Right ventricle myocardium inferior (tissue), 1 donor: ENCODE data around the gene FHIT. TPM values are rescaled to one million over a fixed set of nuclear protein-coding genes. Genes with fewer than 3 reads are reported as not detected.

Experiments
- ATAC-seq: fragments of 200-7000 bp; cut with Tn5 transposase; one replicate; pipeline ENCODE4 v1.9.1; 2020; ENCODE audit warnings: mild to moderate bottlenecking, moderate library complexity
- DNase-seq: peaks from one replicate; pipeline ENCODE4 v3.0.0; 2021; ENCODE audit errors: missing footprints
- intact Hi-C: fragments of 100-400 bp; cut with DNase I; formaldehyde crosslinking; loops from one replicate; pipeline ENCODE4 v1.11.0; 2022
- total RNA-seq: library from RNA; stranded (reverse); fragmentation: NEBNext Ultra II Directional; extraction: Animal tissue kit (Norgen Biotek cat#: 25700); gene quantifications from one replicate; pipeline ENCODE4 v1.2.1, GENCODE V29; 2021
- donor health status: DM: no; HTN: yes; CAD: no; lungs with severe emphysema.

The FHIT gene
- total RNA-seq, 1 donor from 2014 or later = 24.5 TPM

DNA sequence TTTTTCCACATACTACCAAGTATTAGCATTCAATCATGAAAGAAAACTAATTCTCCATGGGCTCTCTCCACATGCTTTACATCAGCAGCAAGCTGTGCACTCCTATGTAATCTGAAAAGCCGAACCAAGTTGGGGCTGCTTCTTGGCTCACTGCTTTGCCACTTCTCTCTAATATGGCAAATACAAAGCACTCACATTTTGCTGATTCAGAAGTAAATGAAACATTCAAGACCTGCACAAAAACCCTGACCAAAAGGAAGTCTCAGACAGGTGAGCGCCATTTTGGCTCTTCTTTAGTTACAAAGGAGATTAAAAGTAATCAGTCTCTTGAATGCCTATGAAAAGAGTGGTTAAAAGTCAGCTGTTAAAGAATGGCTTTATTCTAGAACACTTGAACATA is 915.2 kb downstream of the FHIT start:
- ATAC-seq (no peak), DNase-seq (no peak)
- intact Hi-C loops = no loop called here

DNA sequence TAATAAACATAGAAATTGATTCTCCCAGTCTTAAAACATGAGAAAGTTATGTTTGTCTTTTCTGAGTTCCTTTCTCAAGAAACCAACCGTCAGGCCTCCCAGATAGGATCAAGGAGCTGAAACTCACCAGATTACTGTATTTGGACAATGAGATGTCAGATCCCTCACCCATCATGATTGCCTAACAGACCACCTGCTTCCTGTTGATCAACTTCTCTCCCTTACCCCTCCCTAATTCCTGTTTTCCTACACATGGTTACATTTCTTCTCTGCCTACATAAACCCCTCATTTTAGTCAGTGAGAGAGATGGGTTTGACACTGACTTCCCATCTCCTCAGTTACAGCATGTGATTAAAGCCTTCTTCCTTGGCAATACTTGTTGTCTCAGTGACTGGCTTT is 917.5 kb downstream of the FHIT start:
- ATAC-seq = no peak
- intact Hi-C loops = no loop called here

GRCh38 chr3:60330107-60330506 is 921.1 kb downstream of the FHIT start:
- ATAC-seq = no peak
- no peak for DNase-seq
- intact Hi-C loops = no loop called here

More for the DNA sequence above, 917.5 kb downstream of the FHIT start:
- DNase-seq = no peak

GRCh38 chr3:60325610-60326170 is 925.6 kb downstream of the FHIT start:
- ATAC-seq (no peak), DNase-seq (no peak)
- intact Hi-C loops = no loop called here

- DNase-seq (no peak), ATAC-seq (no peak)
- intact Hi-C loops = no loop called here
Measured at GRCh38 chr3:60323651-60324050, 927.6 kb downstream of the FHIT start.

- intact Hi-C loops = no loop called here
- ATAC-seq (no peak), DNase-seq (no peak)
Measured at GRCh38 chr3:60323180-60323579, 928.1 kb downstream of the FHIT start.

- intact Hi-C loops = no loop called here
- DNase-seq (no peak), ATAC-seq (no peak)
Measured at GRCh38 chr3:60322298-60322856, 928.9 kb downstream of the FHIT start.

- DNase-seq (no peak), ATAC-seq (no peak)
- intact Hi-C loops = no loop called here
Measured at GRCh38 chr3:60319179-60319858, 931.9 kb downstream of the FHIT start.

GRCh38 chr3:60316121-60316797 is 935.0 kb downstream of the FHIT start:
- DNase-seq (no peak), ATAC-seq (no peak)
- intact Hi-C loops = no loop called here

- intact Hi-C loops = no loop called here
- no peak for ATAC-seq
- DNase-seq = no peak
Measured at GRCh38 chr3:60313951-60314461, 937.2 kb downstream of the FHIT start.

- no peak for DNase-seq
- ATAC-seq = no peak
- intact Hi-C loops = no loop called here
Measured at GRCh38 chr3:60313231-60313798, 937.9 kb downstream of the FHIT start.

DNA sequence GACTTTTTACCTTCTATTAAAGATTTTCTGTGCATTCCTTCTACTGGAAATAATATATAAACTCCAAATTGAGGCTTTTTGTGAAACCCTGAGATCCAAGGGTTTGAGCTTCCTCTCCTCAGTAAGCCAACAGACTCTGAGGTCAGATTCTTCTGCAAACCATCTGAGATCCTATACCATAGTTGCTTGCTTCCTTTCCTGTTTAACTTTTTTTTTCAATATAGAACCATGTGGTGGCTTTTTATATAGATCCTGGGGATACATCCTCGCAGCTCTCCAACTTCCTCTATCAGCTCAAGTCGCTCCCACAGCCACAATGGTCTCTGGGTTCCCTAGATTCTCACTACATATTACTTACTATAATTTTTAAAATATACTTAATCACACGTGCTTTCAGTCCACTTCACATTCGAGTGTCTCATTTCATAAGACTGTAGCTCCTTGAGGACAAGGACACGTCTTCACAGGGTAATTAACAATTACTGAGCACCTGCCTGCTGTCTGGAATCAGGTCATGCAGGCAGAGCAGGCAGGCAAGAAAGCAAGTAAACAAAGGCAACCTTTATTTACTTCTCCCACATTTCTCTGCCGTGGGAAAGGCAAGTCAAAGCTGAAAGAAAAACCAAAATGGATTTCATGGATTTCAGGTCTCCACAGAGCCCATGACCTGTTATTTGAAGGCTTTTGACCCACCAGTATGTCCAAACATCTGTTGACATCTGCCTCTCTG is 941.5 kb downstream of the FHIT start:
- DNase-seq = no peak
- intact Hi-C loops = no loop called here
- ATAC-seq = no peak

DNA sequence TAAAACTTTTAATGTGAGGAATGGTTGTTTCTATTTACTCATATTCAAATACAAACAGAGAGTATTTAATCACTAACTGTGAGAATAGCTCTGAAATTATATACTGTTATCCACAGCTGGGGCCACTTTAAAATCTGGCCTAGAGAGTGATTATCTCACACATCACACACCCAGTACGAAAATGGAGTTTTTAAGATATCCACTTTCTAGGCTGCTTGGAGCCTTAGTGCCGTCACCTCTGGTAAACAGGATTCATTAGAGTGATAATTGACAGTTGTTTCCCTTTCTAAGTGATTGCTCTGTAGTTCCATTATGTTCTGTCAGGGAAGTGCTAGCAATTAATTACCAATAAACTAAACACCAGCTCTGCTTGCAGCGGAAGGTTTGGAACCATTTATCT is 942.4 kb downstream of the FHIT start:
- intact Hi-C loops = no loop called here
- no peak for ATAC-seq
- no peak for DNase-seq

DNA sequence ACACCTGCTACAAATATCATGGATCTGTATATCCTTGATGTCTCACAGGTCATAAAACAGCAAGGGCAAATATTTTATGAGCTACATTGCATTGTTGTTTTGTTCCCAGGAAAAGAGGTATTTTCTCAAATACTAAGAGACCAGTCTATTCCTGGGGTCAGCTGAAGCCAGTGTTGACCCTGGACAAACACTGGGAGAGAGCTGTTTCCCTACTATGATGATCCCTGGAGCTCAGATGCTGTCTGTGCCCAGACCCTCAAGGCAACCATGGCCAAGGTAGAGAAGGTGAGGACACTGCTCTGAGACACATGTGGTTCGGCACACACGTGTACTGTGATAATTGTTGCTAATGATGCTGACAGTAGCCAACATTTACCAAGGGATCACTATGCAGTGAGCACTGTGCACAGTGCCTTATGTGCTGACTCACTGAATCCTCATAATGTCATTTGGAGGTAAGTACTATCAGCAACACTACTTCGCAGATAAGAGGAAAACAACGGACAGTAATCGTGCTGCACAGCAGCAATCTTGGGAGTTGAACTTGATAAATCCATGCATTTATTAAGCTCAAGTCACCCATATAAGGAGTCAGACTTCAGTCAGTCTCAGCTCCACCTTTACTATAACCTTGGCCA is 943.6 kb downstream of the FHIT start:
- no peak for DNase-seq
- intact Hi-C loops = no loop called here
- no peak for ATAC-seq

GRCh38 chr3:60304112-60304511 is 947.1 kb downstream of the FHIT start:
- no peak for DNase-seq
- no peak for ATAC-seq
- intact Hi-C loops = no loop called here

GRCh38 chr3:60303160-60303559 is 948.1 kb downstream of the FHIT start:
- ATAC-seq = peak; percentile 37
- intact Hi-C loops = no loop called here
- DNase-seq = no peak

GRCh38 chr3:60301142-60301541 is 950.1 kb downstream of the FHIT start:
- ATAC-seq = no peak
- DNase-seq = no peak
- intact Hi-C loops = no loop called here

GRCh38 chr3:60298141-60298540 is 953.1 kb downstream of the FHIT start:
- intact Hi-C loops = no loop called here

More at GRCh38 chr3:60298141-60298540, 953.1 kb downstream of the FHIT start:
- DNase-seq (no peak), ATAC-seq (no peak)
